Stimulated activated CD4-positive, alpha-beta T cell treated with anti-CD3 and anti-CD28 coated beads, Interleukin-1b, Interleukin-23, amount 100 ng/mL, for 48 hours (primary cell): ENCODE measurements around the gene SYPL2.
A peak's percentile ranks its signal among the peaks of the same experiment; 100 is the strongest.

Source experiments
- DNase-seq: peaks from one replicate; pipeline ENCODE4 v3.0.0-alpha.2; 2020

Gene SYPL2

GRCh38 chr1:109493805-109494539 lies 27.6 kb downstream of the SYPL2 start, which contains the start of gene CYB561D1:
Gene CYB561D1 (plus strand): TSS chr1:109494094. CDS start chr1:109494140, 46 bp downstream.
- peak; percentile 86 for DNase-seq

DNA sequence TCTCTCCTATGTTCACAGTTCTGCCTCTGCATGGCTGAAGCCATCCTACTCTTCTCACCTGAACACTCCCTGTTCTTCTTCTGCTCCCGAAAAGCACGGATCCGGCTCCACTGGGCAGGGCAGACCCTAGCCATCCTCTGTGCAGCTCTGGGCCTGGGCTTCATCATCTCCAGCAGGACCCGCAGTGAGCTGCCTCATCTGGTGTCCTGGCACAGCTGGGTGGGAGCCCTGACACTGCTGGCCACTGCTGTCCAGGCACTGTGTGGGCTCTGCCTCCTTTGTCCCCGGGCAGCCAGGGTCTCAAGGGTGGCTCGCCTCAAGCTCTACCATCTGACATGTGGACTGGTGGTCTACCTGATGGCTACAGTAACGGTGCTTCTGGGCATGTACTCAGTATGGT lies 29.4 kb downstream of the SYPL2 start:
- DNase-seq: no peak

DNA sequence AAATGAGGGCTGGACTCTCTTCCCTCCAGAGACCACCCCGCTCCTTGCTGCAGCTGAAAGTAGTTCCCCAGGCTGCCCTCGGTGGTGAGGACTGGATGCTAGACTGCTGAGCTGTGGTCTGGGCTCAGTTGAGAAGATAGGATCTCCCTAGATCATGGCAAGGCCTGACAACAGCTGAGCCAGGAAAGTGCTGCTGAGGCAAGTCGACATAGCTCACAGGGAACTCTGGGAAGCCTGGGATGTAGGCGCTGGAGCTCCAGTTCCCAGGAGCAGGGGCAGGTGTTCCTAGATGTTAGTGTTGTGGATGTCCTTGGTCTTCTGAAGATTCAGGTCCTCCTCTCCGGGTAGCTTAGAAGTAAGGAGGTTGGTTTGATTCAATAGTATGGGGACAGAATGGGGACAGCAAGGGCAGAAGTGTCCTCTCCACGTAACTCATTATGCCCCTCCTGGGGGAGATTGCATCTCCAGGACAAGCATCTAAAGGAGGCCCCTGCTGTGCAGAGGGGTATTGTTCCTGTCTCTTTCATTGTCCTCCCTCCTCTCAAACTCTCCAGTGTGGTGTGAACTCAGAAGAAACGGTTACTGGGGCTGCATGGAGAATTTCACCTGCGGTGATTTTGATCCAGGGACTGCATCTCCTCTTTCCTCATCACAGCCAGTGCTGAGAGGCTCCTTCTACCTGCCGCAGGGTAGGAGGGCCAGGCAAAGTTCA lies 31.3 kb downstream of the SYPL2 start:
- no peak for DNase-seq

DNA sequence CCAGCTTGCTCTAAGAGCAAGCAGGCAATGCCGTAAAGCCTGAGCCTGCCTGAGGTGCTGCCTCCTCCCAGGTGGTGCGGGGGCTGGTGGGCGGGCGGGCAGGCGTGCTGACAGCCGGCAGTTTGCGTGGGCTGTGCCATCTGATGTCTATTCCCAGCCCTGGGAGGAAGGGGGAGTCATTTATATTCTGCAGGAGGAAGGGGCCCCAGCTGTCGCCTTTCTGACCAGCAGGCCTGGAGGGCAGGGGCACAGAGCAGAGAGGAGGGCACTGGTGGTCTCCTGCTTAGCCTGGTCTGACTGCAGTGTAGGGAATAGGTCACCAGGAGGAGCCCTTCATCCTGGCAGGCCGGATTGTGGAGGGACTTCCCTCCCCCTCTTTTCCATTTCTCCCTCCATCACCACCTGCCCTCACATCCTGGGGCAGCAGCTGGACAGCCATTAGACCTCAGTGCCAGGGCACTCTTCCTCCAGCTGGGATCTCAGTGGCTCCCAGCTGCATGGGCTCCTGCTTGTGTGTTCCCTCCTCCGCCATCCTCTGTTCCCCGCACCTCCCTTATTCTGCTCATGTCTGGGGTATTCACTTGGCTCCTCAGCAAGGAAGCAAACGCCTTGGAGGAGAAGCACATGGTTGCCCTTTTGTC lies 31.9 kb downstream of the SYPL2 start:
- DNase-seq: no peak

DNA sequence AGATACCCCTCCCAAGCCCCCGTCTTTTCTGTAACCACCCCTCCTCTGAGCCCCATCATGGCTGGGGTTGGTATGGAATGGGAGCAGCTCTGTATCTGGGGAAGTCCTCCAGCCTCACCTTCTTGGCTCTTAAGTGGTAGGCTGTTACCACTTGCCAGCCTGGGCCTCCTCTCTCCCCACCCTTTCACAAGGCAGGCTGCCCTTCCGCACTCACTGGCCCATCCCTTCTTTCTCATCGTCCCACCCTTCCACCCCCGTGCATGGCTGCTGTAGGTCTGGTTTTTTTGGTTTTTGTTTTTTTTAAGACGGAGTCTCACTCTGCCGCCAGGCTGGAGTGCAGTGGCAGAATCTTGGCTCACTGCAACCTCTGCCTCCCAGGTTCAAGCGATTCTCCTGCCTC lies 32.7 kb downstream of the SYPL2 start:
- no peak for DNase-seq

DNA sequence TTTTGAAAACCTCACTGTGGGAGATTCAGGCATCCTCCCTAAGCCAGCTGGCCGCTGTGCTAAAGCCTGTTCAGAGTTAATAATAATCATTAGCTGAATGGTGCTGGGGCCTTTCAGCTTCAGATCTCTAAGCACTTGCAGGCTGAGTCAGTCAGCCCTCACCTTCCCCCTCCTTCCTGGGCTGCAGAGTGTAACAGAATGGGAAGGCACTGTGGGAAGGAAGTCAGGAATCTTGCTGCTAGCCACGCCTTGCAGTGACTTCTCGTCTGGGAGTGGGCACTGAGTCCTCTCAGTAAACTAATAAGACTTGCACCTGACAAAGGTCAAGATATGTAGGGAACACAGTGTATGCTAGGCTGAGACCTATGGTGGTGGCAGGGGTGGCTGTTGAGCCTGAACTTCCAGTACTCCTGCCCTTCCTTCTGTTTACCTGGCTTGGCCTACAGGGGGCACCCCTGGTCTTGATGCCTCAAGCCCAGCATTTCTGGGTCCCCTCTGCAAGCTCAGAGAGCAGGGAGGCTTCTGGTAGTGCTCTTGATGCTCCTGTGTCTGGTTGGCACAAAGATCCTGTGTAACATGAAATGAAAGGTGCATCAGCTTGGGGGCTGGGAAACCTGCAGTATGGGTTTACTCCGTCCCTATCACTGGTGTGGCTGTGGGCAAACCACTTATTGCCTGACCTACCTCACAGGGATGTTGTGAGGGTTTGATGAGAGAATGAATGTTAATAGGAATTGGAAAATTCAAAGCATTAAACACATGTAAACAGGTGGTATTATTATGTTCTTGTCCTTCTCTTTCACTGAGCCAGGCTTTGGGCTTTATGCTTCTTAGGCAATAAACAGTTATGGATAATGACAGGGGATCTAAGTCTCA lies 33.6 kb downstream of the SYPL2 start:
- DNase-seq: peak; percentile 61

DNA sequence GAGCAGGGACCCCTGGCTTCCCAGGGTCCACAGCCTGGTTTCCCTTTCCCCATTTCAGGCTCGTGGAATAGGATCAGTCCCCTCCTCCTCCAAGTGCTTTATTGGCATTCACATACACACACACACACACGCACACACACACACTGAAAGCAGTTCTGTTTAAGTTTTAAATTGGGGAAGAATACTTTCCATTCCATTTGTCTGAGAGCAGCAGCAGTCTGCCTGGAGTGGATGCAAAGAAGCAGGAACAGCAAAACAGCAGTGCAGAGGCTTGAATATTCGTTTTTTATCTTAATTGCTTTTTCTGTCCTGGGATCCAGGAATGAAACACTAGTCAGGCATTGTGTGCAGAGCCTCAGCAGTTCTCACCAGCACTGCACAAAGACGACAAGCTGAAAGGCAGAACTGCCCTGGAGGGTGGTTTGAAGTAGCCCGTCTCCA lies 34.6 kb downstream of the SYPL2 start:
- DNase-seq: no peak

GRCh38 chr1:109501644-109502363 lies 35.5 kb downstream of the SYPL2 start:
- DNase-seq: no peak

DNA sequence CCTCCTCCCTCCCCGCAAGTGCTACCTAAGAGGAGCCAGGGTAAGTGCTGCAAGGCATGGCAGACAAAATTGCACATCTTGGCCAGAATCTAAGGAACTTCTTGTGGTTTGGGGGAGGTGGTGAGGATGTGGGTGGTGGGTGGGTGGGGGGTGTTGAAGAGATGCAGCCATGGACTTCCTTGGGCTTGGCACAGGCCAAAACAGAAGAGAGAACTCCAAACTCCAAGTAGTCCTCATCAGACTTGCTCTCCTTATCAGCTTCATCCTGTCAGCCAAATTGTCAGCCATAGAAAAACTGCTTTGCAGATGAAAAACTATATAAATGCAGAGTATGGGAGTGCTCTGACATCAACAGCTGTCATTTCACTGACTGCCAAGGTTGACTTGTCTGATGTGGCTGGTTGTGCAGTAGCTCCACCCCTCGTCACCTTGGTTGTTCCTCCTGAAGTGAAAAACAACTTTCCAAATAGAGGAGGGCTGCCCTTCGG lies 36.1 kb downstream of the SYPL2 start:
- no peak for DNase-seq

- DNase-seq: no peak
These were observed 37.6 kb downstream of the SYPL2 start for GRCh38 chr1:109503935-109504334.

GRCh38 chr1:109504974-109505373 lies 38.6 kb downstream of the SYPL2 start:
- DNase-seq: no peak

GRCh38 chr1:109508001-109508872 lies 41.9 kb downstream of the SYPL2 start:
- no peak for DNase-seq

DNA sequence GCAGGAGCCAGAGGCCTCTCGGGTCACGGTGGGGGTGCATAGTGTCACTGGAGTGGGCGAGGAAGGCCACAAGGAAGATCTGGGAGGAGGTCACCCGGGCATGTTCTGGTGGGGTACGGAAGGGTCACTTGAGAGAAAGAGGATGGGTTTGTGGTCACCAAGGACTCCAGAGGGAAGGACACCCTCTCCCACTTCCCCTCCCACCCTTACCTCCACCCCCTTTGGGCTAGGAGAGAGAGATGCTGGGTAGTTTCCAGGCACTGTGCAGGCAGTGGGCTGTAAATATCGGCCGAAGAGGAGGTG lies 42.5 kb downstream of the SYPL2 start:
- no peak for DNase-seq

DNA sequence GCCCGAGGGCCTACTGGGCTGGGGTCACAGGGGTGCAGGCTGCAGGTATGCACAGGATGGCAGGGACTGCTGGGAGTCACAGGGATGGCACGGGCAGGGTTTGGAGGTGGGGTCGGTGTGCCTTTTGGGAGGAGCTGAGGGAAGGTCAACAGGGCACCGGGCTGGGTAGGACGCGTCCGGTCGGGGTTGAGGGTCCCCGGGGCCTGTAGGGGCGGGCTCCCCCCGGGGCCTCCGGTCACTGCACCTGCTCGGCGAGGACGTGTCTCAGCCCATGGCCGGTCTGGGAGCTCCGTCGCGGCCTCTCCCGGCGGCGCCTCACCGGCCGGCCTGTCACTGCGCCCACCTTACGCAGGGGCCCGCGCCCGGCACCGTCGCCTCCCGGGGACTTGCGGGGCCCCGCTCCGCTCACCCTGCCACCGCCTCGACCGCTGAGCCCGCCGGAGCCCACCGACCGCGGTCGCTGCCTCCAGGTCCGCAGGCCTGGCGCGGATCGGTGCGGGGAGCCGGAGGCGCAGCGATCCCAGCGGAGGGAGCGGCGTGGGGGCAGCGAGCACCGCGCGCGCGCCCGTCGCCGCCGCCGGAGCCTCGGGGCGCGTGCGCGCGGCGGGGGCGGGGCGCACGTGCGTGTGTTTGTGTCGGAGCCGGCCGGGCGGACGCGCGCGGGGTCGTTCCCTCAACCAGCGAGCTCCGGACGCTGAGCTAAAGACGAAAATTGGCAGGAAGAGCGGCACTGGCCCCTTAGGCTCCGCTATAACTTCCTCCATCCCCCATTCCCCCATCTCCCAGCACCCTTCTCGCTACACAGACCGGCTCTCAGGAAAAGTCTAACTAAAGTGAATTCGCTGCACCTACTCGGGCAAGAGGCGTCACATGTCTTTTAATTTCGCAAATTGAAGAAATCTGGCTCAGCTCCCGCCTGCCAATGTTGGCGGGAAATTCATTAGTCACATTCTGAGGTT lies 43.1 kb downstream of the SYPL2 start, which contains the start of gene AMIGO1:
TSS of gene AMIGO1 (minus strand) at position 552 of the 959 bp plus-strand sequence. CDS start 815 bp downstream, outside the sequence.
- DNase-seq: peak; percentile 44

GRCh38 chr1:109513110-109513710 lies 46.9 kb downstream of the SYPL2 start:
- DNase-seq: no peak

DNA sequence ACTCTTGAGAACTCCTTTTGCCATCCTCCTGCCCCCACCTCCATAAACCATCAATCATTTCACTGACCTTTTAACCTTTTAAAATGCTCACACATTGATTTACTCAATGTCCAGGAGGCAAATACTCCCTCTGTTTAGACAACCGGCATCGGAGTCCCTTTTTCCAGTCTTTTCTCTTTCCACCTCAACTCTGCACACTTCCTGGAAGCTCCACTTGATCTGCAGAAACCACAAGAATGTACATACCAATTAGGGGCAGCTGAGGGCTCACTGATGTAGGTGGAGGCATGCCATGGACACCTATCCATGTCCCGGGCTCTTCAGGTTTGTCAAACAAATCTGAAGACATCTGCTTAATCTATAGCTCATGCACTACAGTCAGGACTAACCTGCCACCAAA lies 48.5 kb downstream of the SYPL2 start:
- DNase-seq: no peak

GRCh38 chr1:109516872-109517271 lies 50.5 kb downstream of the SYPL2 start:
- no peak for DNase-seq

DNA sequence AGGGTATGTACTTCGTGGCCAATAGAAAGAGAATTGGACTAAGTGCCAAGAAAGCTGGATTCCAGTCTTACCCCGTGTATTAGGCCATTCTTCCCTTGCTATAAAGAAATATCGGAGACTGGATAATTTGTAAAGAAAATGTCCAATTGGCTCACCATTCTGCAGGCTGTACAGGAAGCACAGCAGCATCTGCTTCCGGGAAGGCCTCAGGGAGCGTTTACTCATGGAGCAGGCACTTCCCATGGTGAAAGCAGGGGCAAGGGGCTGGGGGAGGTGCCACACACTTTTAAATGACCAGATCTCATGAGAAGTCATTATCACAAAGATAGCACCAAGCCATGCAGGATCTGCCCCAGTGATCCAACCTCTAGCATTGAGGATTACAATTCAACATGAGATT lies 51.0 kb downstream of the SYPL2 start:
- no peak for DNase-seq
